NCI-H1417 treated with DMSO at 0.1 percent for 48 hours (cell line): Measurements from ENCODE around the gene TLE4.
"Not testable (repeated sequence)": the region's sequence is repeated elsewhere in the genome, so short reads cannot be mapped to it uniquely, and the experiment has no call there.

ENCODE experiments used
- DNase-seq: peaks from one replicate; lab custom pipeline; 2025; lab: John Stamatoyannopoulos, UW

Gene TLE4

DNA sequence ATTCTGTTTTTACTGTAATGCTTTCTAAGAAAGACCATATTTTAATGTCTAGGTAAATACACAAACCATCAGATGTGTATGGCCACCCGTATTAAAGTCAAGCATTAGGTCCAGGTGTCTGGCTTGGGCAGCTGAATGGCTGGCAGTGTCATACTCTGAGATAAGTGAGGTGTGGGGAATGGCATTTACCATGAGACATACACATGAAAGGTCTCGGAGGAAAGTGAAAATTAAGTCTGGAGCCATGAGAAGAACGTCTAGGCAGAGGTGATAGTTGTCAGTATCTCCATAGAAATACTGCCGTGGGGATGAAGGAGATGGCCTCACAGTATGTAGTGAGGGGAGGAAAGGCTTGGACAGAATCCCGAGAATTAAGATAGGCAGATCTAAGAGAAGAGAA is 164.3 kb downstream of the TLE4 start:
- DNase-seq: no peak

GRCh38 chr9:79741381-79741780 is 169.6 kb downstream of the TLE4 start:
- DNase-seq: no peak

GRCh38 chr9:79742110-79742721 is 170.5 kb downstream of the TLE4 start:
- DNase-seq: no peak

DNA sequence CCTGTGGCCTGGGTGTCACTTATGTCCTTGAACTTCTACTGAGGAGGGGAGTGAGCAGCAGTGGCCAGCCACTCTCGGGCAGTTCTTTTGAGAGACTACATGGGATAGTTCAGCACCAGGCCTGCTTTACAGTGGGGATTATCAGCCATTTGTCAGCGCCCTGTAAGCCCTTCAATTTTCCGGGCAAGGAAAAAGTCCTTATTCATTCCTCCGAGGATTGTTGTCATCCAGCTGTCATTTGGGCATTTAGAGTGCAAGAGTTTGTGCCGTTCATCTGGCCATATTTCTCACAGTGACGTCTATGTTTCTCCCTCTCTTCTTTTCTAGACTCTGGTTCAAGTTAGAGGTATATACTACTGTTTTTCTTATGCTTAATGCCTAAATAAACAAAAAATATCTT is 172.8 kb downstream of the TLE4 start:
- no peak for DNase-seq

DNA sequence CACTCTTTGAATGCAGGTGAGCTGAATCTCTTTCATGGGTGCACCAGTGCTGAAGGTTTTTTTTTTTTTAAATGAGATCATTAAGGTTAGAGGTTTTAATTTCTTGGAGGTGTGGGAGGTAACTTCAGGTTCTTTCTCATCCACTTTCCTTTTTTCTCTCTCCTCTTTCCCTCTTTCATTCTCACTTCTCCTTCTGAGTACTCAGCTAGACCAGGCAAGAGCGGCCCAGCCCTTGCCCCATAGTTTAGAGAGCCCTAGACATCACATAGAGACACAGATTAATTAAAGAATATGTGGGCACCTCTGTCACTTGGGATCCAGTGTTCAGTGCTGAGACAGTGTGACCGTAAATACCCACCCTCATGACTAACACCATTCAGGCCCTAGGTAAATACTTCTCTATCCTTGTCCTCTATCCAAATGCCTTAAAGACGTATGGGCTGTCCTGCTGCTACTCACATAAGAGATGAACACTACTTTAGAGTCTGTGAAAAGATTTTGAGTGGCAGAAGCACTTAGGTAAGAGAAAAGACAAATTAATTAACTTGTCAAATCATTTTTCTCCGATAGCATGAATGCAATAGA is 174.1 kb downstream of the TLE4 start:
- DNase-seq: no peak

DNA sequence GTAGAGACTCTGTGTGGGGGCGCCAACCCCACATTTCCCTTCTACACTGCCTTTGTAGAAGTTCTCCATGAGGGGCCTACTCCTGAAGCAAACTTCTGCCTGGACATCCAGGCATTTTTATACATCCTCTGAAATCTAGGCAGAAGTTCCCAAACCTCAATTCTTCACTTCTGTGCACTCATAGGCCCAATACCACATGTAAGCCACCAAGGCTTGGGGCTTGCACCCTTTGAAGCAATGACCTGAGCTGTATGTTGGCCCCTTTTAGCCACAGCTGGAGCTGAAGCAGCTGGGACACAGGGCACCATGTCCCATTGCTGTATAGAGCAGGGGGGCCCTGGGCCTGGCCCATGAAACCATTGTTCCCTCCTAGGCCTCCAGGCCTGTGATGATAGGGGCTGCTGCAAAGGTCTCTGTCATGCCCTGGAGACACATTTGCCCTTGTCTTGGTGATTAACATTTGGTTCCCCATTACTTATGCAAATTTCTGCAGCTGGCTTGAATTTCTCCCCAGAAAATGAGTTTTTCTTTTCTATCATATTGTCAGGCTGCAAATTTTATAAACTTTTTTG is 180.2 kb downstream of the TLE4 start:
- not testable (repeated sequence) for DNase-seq

DNA sequence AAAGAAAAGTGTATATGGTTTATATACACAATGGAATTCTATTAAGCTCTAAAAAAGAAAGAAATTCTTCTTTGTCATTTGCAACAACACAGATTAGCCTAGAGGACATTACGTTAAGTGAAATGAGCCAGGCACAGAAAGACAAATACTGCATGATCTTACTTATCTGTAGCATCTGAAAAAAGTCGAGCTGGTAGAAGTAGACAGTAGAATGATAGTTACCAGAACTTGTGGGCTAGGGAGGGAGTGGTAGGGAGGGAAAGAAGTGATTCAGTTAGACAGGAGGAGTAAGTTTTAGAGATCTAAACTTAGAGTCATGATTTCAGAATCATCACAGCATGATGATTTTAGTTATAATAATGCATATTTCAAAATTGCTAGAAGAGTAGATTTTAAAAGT is 184.6 kb downstream of the TLE4 start:
- DNase-seq: no peak

DNA sequence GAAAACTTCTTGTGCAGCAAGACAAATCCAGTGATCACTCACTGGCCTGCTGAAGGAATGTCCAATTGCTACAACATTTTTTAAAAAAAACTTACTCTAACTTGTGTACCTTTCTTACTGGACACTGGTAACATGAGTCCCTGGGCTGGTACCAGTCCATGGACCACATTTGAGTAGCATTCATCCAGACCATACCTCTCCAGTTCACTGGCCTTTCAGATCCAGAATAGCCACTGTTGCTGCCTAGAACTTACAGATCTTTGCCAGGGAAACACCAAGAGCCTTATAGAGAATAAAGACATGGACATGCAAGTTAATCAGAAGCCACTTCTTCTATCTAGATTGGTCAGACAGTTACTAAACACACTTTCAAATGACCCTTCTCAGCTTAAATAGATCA is 185.3 kb downstream of the TLE4 start:
- no peak for DNase-seq

- DNase-seq: no peak
These were observed 186.3 kb downstream of the TLE4 start for GRCh38 chr9:79757881-79758669.

GRCh38 chr9:79759460-79759859 is 187.7 kb downstream of the TLE4 start:
- no peak for DNase-seq

GRCh38 chr9:79762070-79762469 is 190.3 kb downstream of the TLE4 start:
- no peak for DNase-seq

GRCh38 chr9:79763671-79764285 is 192.0 kb downstream of the TLE4 start:
- DNase-seq: no peak

GRCh38 chr9:79764374-79764773 is 192.6 kb downstream of the TLE4 start:
- no peak for DNase-seq

DNA sequence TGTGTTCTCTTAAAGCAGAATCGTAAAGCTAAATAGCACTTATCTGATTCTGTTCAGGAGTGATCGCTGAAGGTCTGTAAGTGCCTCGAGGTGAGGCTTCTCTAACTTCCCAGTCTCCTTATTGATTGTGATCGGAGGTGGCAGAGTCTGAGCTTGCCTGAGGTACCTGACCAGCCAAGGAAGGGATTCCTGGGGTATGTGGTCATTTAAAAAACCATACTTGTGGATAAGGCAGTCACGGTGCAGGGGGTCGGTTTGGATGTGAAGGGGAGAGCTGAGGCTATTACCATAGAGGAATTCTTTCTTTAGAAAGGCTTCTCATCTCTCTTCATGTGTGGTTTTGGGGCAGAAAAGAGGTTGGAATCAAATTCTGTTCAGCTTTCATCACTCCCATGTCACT is 193.7 kb downstream of the TLE4 start:
- no peak for DNase-seq

DNA sequence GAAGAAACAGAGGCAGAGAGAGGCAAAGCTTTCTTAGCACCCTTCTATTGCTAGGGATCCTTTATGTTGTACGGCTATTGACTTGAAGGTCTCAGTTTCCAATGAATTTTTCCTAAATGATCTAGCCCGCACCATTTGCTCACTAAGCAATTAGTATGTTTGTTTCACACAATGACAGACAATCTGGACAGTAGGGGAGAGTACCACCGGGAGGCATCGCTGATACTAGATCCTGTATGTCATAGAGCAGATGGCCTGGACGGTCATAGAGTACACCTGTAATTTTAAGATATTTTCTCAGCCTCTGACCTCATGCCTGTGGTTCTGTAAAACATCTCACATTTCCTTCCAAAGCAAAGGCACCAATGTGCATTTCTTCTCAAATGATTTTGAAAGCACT is 194.3 kb downstream of the TLE4 start:
- no peak for DNase-seq

DNA sequence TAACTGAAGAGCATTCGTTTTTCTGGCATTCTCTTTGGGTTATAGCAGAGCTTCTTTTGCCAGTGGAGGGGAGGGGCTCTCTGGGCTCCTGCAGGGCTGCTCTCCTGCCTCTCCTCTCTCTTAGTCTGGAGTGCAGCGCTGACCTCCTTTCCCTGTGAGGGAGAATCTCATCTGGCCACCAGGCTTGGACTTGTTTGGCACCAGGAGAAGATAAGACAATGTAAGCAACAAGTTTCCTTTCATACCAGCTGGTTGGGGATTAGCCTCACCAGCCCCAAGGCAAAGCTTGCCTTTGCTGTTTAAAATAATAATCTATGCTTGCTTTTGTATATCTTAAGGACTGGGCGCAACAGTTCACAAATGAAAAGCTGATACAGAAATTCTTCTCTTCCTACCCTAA is 196.4 kb downstream of the TLE4 start:
- DNase-seq: no peak

GRCh38 chr9:79769476-79770275 is 197.9 kb downstream of the TLE4 start:
- DNase-seq: no peak

- DNase-seq: no peak
These were observed 202.6 kb downstream of the TLE4 start for GRCh38 chr9:79774356-79774755.
